ENCODE measurements around the gene CACNA1I. TPM values are rescaled to one million over a fixed set of nuclear protein-coding genes. Genes with fewer than 3 reads are reported as not detected.

Gene CACNA1I
- total RNA-seq, 1 donor from 2014 or later, result 0.02 TPM

GRCh38 chr22:39671936-39672335 lies 101.4 kb downstream of the CACNA1I start:
- H3K36me3 Mint-ChIP-seq (ENCODE audit: low read depth), result peaks cover 3% of the 10 kb centered on the region
- peaks cover 8% of the 10 kb centered on the region for H3K4me1 Mint-ChIP-seq (ENCODE audit: low read depth)
- peaks cover 18% of the 10 kb centered on the region for H3K9me3 Mint-ChIP-seq (ENCODE audit: low read depth)
- DNase-seq (ENCODE audit: low spot score), result no peak
- no peak overlapping the region for H3K27ac Mint-ChIP-seq (ENCODE audit: unreplicated experiment)
- peaks cover 17% of the 10 kb centered on the region for H3K27me3 Mint-ChIP-seq (ENCODE audit: low read depth)
- no peak for TF ChIP-seq CTCF (IDR thresholded peaks at IDR 0.05)
- H3K4me3 Mint-ChIP-seq (ENCODE audit: unreplicated experiment), result no peak overlapping the region

GRCh38 chr22:39674536-39674935 lies 104.0 kb downstream of the CACNA1I start:
- Mint-ChIP-seq H3K4me3 (ENCODE audit: unreplicated experiment) (no peak overlapping the region), H3K4me1 (ENCODE audit: low read depth) (peaks cover 8% of the 10 kb centered on the region), H3K9me3 (ENCODE audit: low read depth) (peaks cover 13% of the 10 kb centered on the region), H3K27me3 (ENCODE audit: low read depth) (peaks cover 10% of the 10 kb centered on the region), H3K27ac (ENCODE audit: unreplicated experiment) (no peak overlapping the region), H3K36me3 (ENCODE audit: low read depth) (peaks cover 3% of the 10 kb centered on the region)
- no peak for DNase-seq (ENCODE audit: low spot score)
- TF ChIP-seq CTCF (IDR thresholded peaks at IDR 0.05), result no peak

GRCh38 chr22:39675947-39676346 lies 105.4 kb downstream of the CACNA1I start:
- Mint-ChIP-seq H3K27ac (ENCODE audit: unreplicated experiment) (no peak overlapping the region), H3K36me3 (ENCODE audit: low read depth) (peaks cover 3% of the 10 kb centered on the region), H3K27me3 (ENCODE audit: low read depth) (peaks cover 10% of the 10 kb centered on the region), H3K4me1 (ENCODE audit: low read depth) (peaks cover 8% of the 10 kb centered on the region), H3K9me3 (ENCODE audit: low read depth) (peaks cover 13% of the 10 kb centered on the region), H3K4me3 (ENCODE audit: unreplicated experiment) (no peak overlapping the region)
- DNase-seq (ENCODE audit: low spot score), result no peak
- TF ChIP-seq CTCF (IDR thresholded peaks at IDR 0.05), result no peak

GRCh38 chr22:39677967-39678366 lies 107.4 kb downstream of the CACNA1I start:
- Mint-ChIP-seq H3K36me3 (ENCODE audit: low read depth) (no peaks in the 10 kb centered on the region), H3K9me3 (ENCODE audit: low read depth) (no peaks in the 10 kb centered on the region), H3K27ac (ENCODE audit: unreplicated experiment) (no peak overlapping the region), H3K4me1 (ENCODE audit: low read depth) (peaks cover 8% of the 10 kb centered on the region), H3K4me3 (ENCODE audit: unreplicated experiment) (no peak overlapping the region), H3K27me3 (ENCODE audit: low read depth) (peaks cover 10% of the 10 kb centered on the region)
- DNase-seq (ENCODE audit: low spot score), result no peak
- no peak for TF ChIP-seq CTCF (IDR thresholded peaks at IDR 0.05)

GRCh38 chr22:39678862-39679490 lies 108.4 kb downstream of the CACNA1I start:
- H3K27ac Mint-ChIP-seq (ENCODE audit: unreplicated experiment), result no peak overlapping the region
- no peak overlapping the region for H3K4me3 Mint-ChIP-seq (ENCODE audit: unreplicated experiment)
- H3K4me1 Mint-ChIP-seq (ENCODE audit: low read depth), result peaks cover 8% of the 10 kb centered on the region
- H3K9me3 Mint-ChIP-seq (ENCODE audit: low read depth), result no peaks in the 10 kb centered on the region
- H3K27me3 Mint-ChIP-seq (ENCODE audit: low read depth), result peaks cover 10% of the 10 kb centered on the region
- no peak for TF ChIP-seq CTCF (IDR thresholded peaks at IDR 0.05)
- no peaks in the 10 kb centered on the region for H3K36me3 Mint-ChIP-seq (ENCODE audit: low read depth)
- no peak for DNase-seq (ENCODE audit: low spot score)
